NT2/D1 (cell line): ENCODE results near the gene LHX6.

ENCODE experiments used
- YY1 ChIP-seq: IDR thresholded peaks from 2 replicates; pipeline ENCODE4 v1.6.1; 2011; ENCODE audit not compliant: insufficient read length, insufficient read depth
- ZNF274 ChIP-seq: IDR thresholded peaks from 2 replicates; pipeline ENCODE4 v1.6.1; 2011; ENCODE audit warnings: mild to moderate bottlenecking, low read depth, low read length

DNA sequence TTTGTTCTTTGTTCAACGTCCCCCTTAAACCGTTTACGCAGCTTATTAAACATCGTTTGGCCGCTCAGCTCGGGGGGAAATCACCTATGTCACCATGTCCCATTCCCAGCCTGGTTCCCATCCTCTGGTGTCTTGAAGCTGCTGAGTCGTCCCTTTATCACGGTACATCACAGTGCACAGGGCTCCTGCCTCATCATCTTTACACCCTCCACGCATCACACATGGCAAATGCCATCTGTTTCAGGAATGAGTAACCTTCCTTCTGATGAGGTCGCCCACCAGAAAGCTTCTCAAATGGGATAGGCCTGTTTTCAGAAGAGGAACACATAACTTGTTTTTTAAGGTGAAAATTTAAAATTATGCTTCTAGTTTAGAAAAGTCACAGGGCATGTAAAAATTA is 7.9 kb upstream of the LHX6 start:
- TF ChIP-seq YY1 (no peak), ZNF274 (no peak)
